HG02970 (cell line): ENCODE measurements around the gene INPP5F.
"Not testable (repeated sequence)": the region's sequence is repeated elsewhere in the genome, so short reads cannot be mapped to it uniquely, and the experiment has no call there.

Experiments
- ATAC-seq: cut with Tn5 transposase; IDR thresholded peaks from one replicate; pipeline ENCODE4 v1.9.1; 2021; ENCODE audit warnings: mild to moderate bottlenecking, moderate library complexity, moderate number of reproducible peaks; ENCODE audit not compliant: unreplicated experiment, low FRiP score

Gene INPP5F

GRCh38 chr10:119775529-119775928 is 49.7 kb downstream of the INPP5F start:
- ATAC-seq, result no peak

DNA sequence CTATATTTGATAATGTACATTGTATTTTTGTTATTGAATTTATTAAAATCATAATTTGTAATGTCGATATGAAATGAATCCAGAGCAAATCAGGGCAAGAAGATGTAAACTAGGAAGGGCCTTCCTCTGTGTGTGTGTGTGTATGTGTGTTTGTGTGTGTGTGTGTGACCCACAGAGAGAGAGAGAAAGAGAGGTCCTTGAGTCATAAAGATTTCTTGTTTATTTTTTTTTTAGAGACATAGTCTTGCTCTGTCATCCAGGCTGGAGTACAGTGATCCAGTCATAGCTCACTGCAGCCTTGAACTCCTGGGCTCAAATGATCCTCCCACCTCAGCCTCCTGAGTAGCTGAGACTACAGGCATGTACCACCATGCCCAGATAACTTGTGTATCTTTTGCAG is 50.7 kb downstream of the INPP5F start:
- no peak for ATAC-seq

- no peak for ATAC-seq
These were observed 51.8 kb downstream of the INPP5F start for GRCh38 chr10:119777686-119778085.

- ATAC-seq, result no peak
These were observed 53.1 kb downstream of the INPP5F start for GRCh38 chr10:119778776-119779445.

GRCh38 chr10:119780879-119781480 is 55.1 kb downstream of the INPP5F start:
- no peak for ATAC-seq

DNA sequence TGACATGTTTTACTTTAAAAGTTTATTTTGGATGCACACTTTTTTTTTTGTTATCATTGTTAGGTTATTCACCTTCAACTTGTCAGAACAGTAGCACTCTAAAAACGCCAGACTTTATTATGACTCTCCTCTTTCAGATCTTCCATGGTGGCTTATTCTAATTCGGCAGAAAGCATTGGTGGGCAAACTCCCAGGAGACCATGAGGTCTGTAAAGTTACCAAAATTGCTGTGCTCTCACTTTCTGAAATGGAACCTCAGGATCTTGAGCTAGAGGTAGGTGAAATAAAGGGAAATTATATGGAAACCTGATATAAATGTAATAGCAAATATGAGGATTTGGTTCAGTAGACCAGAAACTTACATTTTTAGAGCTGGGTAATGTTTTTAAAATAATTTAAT is 55.6 kb downstream of the INPP5F start:
- ATAC-seq, result no peak

GRCh38 chr10:119782981-119783664 is 57.3 kb downstream of the INPP5F start:
- ATAC-seq, result no peak

DNA sequence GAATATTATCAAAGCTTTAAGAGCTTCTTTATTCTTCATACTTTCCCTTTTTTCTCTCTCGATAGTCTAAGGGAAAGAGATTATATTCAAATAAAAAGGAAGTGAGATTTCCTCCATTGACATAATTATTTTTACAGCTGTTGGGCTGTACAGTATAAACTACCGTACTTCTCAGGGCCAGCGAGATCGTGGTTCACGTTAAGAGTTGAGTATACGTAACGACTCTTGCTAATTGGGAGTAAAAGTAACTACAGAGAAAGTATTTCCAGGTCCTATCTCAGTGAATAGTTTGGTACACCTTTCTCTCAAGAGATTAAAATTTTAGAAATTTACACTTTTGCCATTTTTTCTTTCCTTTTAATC is 57.8 kb downstream of the INPP5F start:
- ATAC-seq, result no peak

GRCh38 chr10:119784340-119785067 is 58.7 kb downstream of the INPP5F start:
- no peak for ATAC-seq

GRCh38 chr10:119786117-119786769 is 60.4 kb downstream of the INPP5F start:
- ATAC-seq, result no peak

DNA sequence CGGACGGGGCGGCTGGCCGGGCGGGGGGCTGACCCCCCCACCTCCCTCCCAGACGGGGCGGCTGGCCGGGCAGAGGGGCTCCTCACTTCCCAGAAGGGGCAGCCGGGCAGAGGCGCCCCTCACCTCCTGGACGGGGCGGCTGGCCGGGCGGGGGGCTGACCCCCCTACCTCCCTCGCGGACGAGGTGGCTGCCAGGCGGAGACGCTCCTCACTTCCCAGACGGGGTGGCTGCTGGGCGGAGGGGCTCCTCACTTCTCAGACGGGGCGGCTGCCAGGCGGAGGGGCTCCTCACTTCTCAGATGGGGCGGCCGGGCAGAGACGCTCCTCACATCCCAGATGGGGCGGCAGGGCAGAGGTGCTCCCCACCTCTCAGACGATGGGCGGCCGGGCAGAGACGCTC is 69.3 kb downstream of the INPP5F start:
- ATAC-seq, result not testable (repeated sequence)

DNA sequence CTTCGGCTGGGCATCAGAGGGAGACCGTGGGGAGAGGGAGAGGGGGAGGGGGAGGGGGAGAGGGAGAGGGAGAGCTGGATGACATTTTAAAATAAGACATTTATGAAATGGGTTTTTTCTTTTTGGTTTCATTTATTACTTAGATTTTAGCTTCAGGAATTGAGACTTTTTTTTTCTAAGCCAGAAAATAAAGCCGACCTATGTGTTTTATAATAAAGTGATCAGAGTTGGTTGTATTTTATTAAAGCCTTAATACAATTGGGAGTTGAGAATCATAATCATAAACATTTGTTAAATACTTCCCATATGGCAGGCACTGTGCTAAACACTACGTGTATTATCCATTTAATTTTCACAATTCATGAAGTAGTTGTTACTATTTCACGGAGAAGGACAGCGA is 70.2 kb downstream of the INPP5F start:
- ATAC-seq, result no peak

GRCh38 chr10:119801176-119801575 is 75.3 kb downstream of the INPP5F start:
- no peak for ATAC-seq

DNA sequence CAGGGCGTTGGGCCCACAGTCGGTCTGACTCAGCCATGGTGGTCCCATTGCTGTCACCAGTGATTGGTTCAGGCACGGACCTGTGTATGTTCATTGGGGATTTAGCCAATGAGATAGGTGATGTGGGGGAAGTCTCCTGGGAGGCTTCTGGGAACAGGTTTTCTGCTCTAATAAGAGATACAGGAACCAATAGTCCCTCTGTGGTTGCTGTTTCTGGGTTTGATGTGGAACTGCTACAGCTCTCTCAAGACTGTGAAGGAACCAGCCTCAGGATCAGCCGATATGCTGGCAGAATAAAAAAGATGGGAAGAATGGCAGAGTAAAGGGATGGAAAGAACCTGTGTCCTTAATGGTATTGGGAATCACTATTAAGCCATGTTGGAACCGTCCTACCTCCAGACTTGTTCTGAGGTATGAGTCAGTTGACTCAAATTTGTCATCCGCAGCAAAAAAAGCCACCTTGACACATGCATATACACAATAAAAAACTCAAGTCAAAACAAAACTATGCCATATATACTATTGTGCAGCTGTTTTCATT is 76.2 kb downstream of the INPP5F start:
- ATAC-seq, result no peak

- no peak for ATAC-seq
These were observed 77.4 kb downstream of the INPP5F start for GRCh38 chr10:119803264-119803663.

GRCh38 chr10:119805702-119806230 is 79.9 kb downstream of the INPP5F start:
- ATAC-seq, result no peak

GRCh38 chr10:119806334-119807130 is 80.7 kb downstream of the INPP5F start:
- no peak for ATAC-seq

DNA sequence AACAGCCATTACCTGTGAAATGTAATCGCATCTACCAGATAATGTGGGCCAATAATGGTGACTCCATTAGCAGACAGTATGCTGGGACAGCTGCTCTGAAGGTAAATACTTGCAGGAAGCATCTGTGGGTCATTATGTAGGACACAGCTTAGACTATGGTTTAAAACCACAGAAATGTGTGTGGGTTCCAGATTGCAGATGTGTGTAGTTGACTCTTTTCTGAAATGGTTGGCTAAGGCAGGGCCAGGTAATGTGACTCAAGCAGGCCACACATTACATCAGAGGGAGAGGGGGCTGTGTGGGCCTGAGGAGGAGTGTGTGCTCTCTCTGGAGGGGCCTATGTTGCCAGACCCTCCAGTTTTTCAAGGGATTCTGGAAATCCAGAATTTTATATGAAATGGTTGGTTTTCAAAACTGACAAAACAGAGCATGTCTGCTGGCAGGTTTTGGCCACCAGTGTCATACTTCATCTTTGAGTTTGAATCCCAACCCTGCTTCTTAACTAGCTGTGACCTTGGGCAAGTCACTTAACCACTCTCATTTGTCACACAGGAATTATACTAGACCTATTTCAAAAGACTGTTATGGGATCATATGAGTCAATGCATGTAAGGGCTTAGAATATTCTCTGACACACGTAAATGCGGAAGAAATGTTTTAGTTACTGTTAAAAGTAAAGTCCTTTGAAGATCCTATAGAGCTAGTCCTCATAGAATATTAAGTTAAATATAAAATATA is 82.3 kb downstream of the INPP5F start:
- no peak for ATAC-seq

GRCh38 chr10:119811122-119811521 is 85.3 kb downstream of the INPP5F start:
- ATAC-seq, result no peak
